ENCODE data around the gene KLKB1. TPM values are rescaled to one million over a fixed set of nuclear protein-coding genes. Genes with fewer than 3 reads are reported as not detected.
A peak's percentile ranks its signal among the peaks of the same experiment; 100 is the strongest.

Gene KLKB1
- total RNA-seq, 4 donors from 2014 or later = 1.7 to 2.0 (median 1.9) TPM; not detected in 1

- intact Hi-C loops (cut with DNase I; ENCODE audit: low total_unique reads) (loop anchor here (5.0 kb wide), 1 partner anchor 44 kb away; no protein-coding TSS in a partner anchor), in situ Hi-C loops (cut with MboI; ENCODE audit: low pct_ligation_motif_present in 1 of 4, low pct_unique_long_range_greater_than_20kb in 1 of 4, low sequenced_read_pairs in 3 of 4) (no loop called here)
- peak in 1 of 5 experiments; percentile 41 for TF ChIP-seq CTCF (IDR thresholded peaks at IDR 0.05)
- peak; percentile 88 for TF ChIP-seq POLR2A (IDR thresholded peaks at IDR 0.05)
- peak; percentile 68 to 89 (median 86) for TF ChIP-seq POLR2AphosphoS5 (IDR thresholded peaks at IDR 0.05)
- no peak for TF ChIP-seq EP300 (IDR thresholded peaks at IDR 0.05; ENCODE audit: low read depth)
- 0% methylated on average over 52 of the region's 107 CpGs; no CpG with 5 or more reads in 1 of the 2 donors for WGBS, 2 donors (ENCODE audit: low coverage in 1 of 2)
- Histone ChIP-seq H3K9me3 (no peaks in the 10 kb centered on the region), H3K4me1 (peaks cover 11 to 37% (median 27%) of the 10 kb centered on the region in 4 donors), H3K4me3 (peak within 1 kb of the TSS; percentile 44 to 93 (median 68)), H3K36me3 (no peaks in the 10 kb centered on the region), H3K27me3 (no peaks in the 10 kb centered on the region), H3K27ac (peak within 1 kb of the TSS; percentile 93 to 99 (median 96))
- peak; percentile 92 for DNase-seq
Measured at GRCh38 chr4:186191200-186192065, 35.9 kb upstream of the KLKB1 start, which contains the start of gene CYP4V2. Gene CYP4V2, plus strand, starts transcription at chr4:186191567. Its CDS starts 257 bp downstream, at chr4:186191824.

- intact Hi-C loops (cut with DNase I; ENCODE audit: low total_unique reads) (loop anchor here (5.0 kb wide), 1 partner anchor 45 kb away; no protein-coding TSS in a partner anchor), in situ Hi-C loops (cut with MboI; ENCODE audit: low pct_ligation_motif_present in 1 of 4, low pct_unique_long_range_greater_than_20kb in 1 of 4, low sequenced_read_pairs in 3 of 4) (no loop called here)
- Histone ChIP-seq H3K4me1 (peaks cover 11 to 37% (median 27%) of the 10 kb centered on the region in 4 donors), H3K27me3 (no peaks in the 10 kb centered on the region), H3K9me3 (no peaks in the 10 kb centered on the region), H3K4me3 (peak overlapping the region; percentile 44 to 93 (median 68)), H3K36me3 (no peaks in the 10 kb centered on the region), H3K27ac (peak overlapping the region; percentile 93 to 99 (median 96))
- DNase-seq = peak; percentile 57
- 1 to 33% methylated on average over 1 to 22 of the region's 22 CpGs for WGBS, 2 donors (ENCODE audit: low coverage in 1 of 2)
- TF ChIP-seq POLR2AphosphoS5 (IDR thresholded peaks at IDR 0.05) (peak; percentile 23 to 61 (median 60)), POLR2A (IDR thresholded peaks at IDR 0.05) (peak; percentile 69), EP300 (IDR thresholded peaks at IDR 0.05; ENCODE audit: low read depth) (no peak)
Measured at GRCh38 chr4:186192066-186192612, 35.2 kb upstream of the KLKB1 start.

GRCh38 chr4:186193851-186194250 is 33.5 kb upstream of the KLKB1 start:
- Histone ChIP-seq H3K36me3 (no peaks in the 10 kb centered on the region), H3K27ac (no peak overlapping the region), H3K4me3 (no peak overlapping the region), H3K4me1 (peaks cover 11 to 35% (median 25%) of the 10 kb centered on the region in 4 donors), H3K9me3 (no peaks in the 10 kb centered on the region), H3K27me3 (no peaks in the 10 kb centered on the region)
- no peak for DNase-seq
- TF ChIP-seq CTCF (IDR thresholded peaks at IDR 0.05) (no peak), EP300 (IDR thresholded peaks at IDR 0.05; ENCODE audit: low read depth) (no peak), POLR2AphosphoS5 (IDR thresholded peaks at IDR 0.05) (no peak), POLR2A (IDR thresholded peaks at IDR 0.05) (no peak)
- intact Hi-C loops (cut with DNase I; ENCODE audit: low total_unique reads) (loop anchor here (5.0 kb wide), 1 partner anchor 47 kb away; no protein-coding TSS in a partner anchor), in situ Hi-C loops (cut with MboI; ENCODE audit: low pct_ligation_motif_present in 1 of 4, low pct_unique_long_range_greater_than_20kb in 1 of 4, low sequenced_read_pairs in 3 of 4) (no loop called here)
- WGBS, 2 donors (ENCODE audit: low coverage in 1 of 2) = 96 to 98% methylated on average over 4 to 5 of the region's 5 CpGs

GRCh38 chr4:186196063-186196462 is 31.2 kb upstream of the KLKB1 start:
- H3K4me1 ChIP-seq = peaks cover 0 to 18% (median 8%) of the 10 kb centered on the region in 4 donors
- DNase-seq = no peak
- no peaks in the 10 kb centered on the region for H3K36me3 ChIP-seq
- in situ Hi-C loops (cut with MboI; ENCODE audit: low pct_ligation_motif_present in 1 of 4, low pct_unique_long_range_greater_than_20kb in 1 of 4, low sequenced_read_pairs in 3 of 4) = no loop called here
- H3K4me3 ChIP-seq = no peak overlapping the region
- no peaks in the 10 kb centered on the region for H3K27me3 ChIP-seq
- WGBS, 2 donors (ENCODE audit: low coverage in 1 of 2) = 91 to 97% methylated on average over 6 of the region's 6 CpGs
- H3K27ac ChIP-seq = no peak overlapping the region
- intact Hi-C loops (cut with DNase I; ENCODE audit: low total_unique reads) = no loop called here
- H3K9me3 ChIP-seq = no peaks in the 10 kb centered on the region
- no peak for TF ChIP-seq POLR2A (IDR thresholded peaks at IDR 0.05)
- no peak for TF ChIP-seq POLR2AphosphoS5 (IDR thresholded peaks at IDR 0.05)
- TF ChIP-seq EP300 (IDR thresholded peaks at IDR 0.05; ENCODE audit: low read depth) = no peak
- TF ChIP-seq CTCF (IDR thresholded peaks at IDR 0.05) = no peak

Measured in transverse colon (tissue), 4 donors.